HCT116 (cell line): ENCODE data around the gene CDH4. TPM values are rescaled to one million over a fixed set of nuclear protein-coding genes. Genes with fewer than 3 reads are reported as not detected.

Source experiments
- ATAC-seq: fragments of 200-7000 bp; cut with Tn5 transposase; 2 replicates; pipeline ENCODE4 v1.9.1; 2020; ENCODE audit warnings: mild to moderate bottlenecking, moderate library complexity
- BruUV-seq: library from RNA; stranded (reverse); fragments of 400-500 nt; replicated peaks from 2 replicates; lab custom pipeline; 2021; lab: Mats Ljungman, UMichigan
- CTCF ChIA-PET: fragments of 300-600 bp; sonication (Branson Sonifier 250); formaldehyde crosslinking; loops from one replicate; lab custom pipeline; 2021; ENCODE audit warnings: antibody characterized with exemption; lab: Charles Lee
- POLR2A ChIA-PET: fragments of 300-600, 350-600 bp; sonication (Branson Sonifier 250); formaldehyde crosslinking; loops from one replicate; lab custom pipeline; 2021; ENCODE audit warnings: antibody characterized with exemption; lab: Charles Lee
- RAD21 ChIA-PET, 2 experiments: fragments of 300-600 bp; sonication (Branson Sonifier 250); formaldehyde crosslinking; loops; one replicate each; lab custom pipeline; 2023; ENCODE audit warnings: low total read pairs in 2 of 2; ENCODE audit not compliant: uncharacterized antibody in 2 of 2, unreplicated experiment in 2 of 2, low non-redundant PET in 1 of 2; lab: Charles Lee
- DNase-seq: peaks from one replicate; pipeline ENCODE4 v3.0.0-alpha.2; 2010; ENCODE audit warnings: low read depth, low spot score
- H2AFZ ChIP-seq: fragments of 200-600 bp; shearing (Covaris generic), sonication (generic); 2 replicates; pipeline ENCODE4 v1.6.1; 2017; ENCODE audit warnings: low read depth, mixed run types, mixed read lengths, antibody characterized with exemption, low read length; ENCODE audit not compliant: poor library complexity, severe bottlenecking
- H3K27ac ChIP-seq: 2 replicates; pipeline ENCODE4 v1.5.1; 2012; ENCODE audit warnings: low read depth, low read length
- H3K27me3 ChIP-seq: fragments of 200-600 bp; sonication (generic); 2 replicates; pipeline ENCODE4 v1.6.1; 2016; ENCODE audit warnings: mixed run types, low read length, mixed read lengths; ENCODE audit not compliant: insufficient read depth
- H3K36me3 ChIP-seq, 2 experiments: fragments of 200-500 bp in 1 of 2; fragments of 200-600 bp in 1 of 2; sonication (Bioruptor generic) in 1 of 2; sonication (generic) in 1 of 2; 2 replicates each; pipeline versions ENCODE4 v1.5.1 to v1.6.1; 2014 to 2016; ENCODE audit warnings: low read length in 2 of 2, inconsistent platforms in 1 of 2, mixed read lengths in 1 of 2, mixed run types in 1 of 2; ENCODE audit not compliant: insufficient read depth in 2 of 2, control insufficient read depth in 1 of 2
- H3K4me1 ChIP-seq, 2 experiments: fragments of 200-600 bp in 1 of 2; sonication (generic) in 1 of 2; 2 replicates each; pipeline versions ENCODE4 v1.5.1 to v1.6.1; 2012 to 2017; ENCODE audit warnings: low read length in 2 of 2, inconsistent platforms in 1 of 2, mild to moderate bottlenecking in 1 of 2, mixed read lengths in 1 of 2, mixed run types in 1 of 2, moderate library complexity in 1 of 2; ENCODE audit not compliant: insufficient read depth in 2 of 2, control insufficient read depth in 1 of 2
- H3K4me2 ChIP-seq: fragments of 200-600 bp; sonication (generic); 2 replicates; pipeline ENCODE4 v1.6.1; 2017; ENCODE audit warnings: mixed run types, low read length, mixed read lengths
- H3K4me3 ChIP-seq, 2 experiments: fragments of 200-600 bp in 1 of 2; sonication (generic) in 1 of 2; replicated peaks in 1 of 2; 2 replicates each; pipeline ENCODE4 v1.5.1; 2011 to 2016; ENCODE audit warnings: low read length in 2 of 2, control low read depth in 1 of 2, low read depth in 1 of 2, mild to moderate bottlenecking in 1 of 2, mixed read lengths in 1 of 2, mixed run types in 1 of 2
- H3K79me2 ChIP-seq: fragments of 200-600 bp; sonication (generic); 2 replicates; pipeline ENCODE4 v1.6.1; 2017; ENCODE audit warnings: mild to moderate bottlenecking, mixed run types, low read length, moderate library complexity, mixed read lengths; ENCODE audit not compliant: insufficient read depth
- H3K9ac ChIP-seq: fragments of 200-600 bp; sonication (generic); 2 replicates; pipeline ENCODE4 v1.6.1; 2016; ENCODE audit warnings: low read length, mixed read lengths
- H3K9me2 ChIP-seq: fragments of 200-600 bp; sonication (generic), shearing (Covaris generic); 2 replicates; pipeline ENCODE4 v1.6.1; 2017; ENCODE audit warnings: mixed run types, mild to moderate bottlenecking, moderate library complexity; ENCODE audit not compliant: insufficient read depth
- H3K9me3 ChIP-seq, 2 experiments: fragments of 200-500 bp in 1 of 2; fragments of 200-600 bp in 1 of 2; sonication (Bioruptor generic) in 1 of 2; sonication (generic) in 1 of 2; 2 replicates each; pipeline ENCODE4 v1.6.1; 2014 to 2017; ENCODE audit warnings: low read length in 2 of 2, mixed read lengths in 2 of 2, inconsistent platforms in 1 of 2, low read depth in 1 of 2, mild to moderate bottlenecking in 1 of 2, mixed run types in 1 of 2, moderate library complexity in 1 of 2; ENCODE audit not compliant: control insufficient read depth in 1 of 2, insufficient read depth in 1 of 2
- H4K20me1 ChIP-seq: fragments of 200-600 bp; sonication (generic), shearing (Covaris generic); 2 replicates; pipeline ENCODE4 v1.6.1; 2017; ENCODE audit warnings: mixed run types, mild to moderate bottlenecking, moderate library complexity; ENCODE audit not compliant: insufficient read depth
- EGR1 ChIP-seq: IDR thresholded peaks from 2 replicates; pipeline ENCODE4 v1.6.1; 2012; ENCODE audit warnings: low read depth
- ELF1 ChIP-seq: IDR thresholded peaks from 2 replicates; pipeline ENCODE4 v1.6.1; 2012; ENCODE audit warnings: low read depth, borderline replicate concordance
- EZH2 ChIP-seq: fragments of 200-600 bp; sonication (generic); IDR thresholded peaks from 2 replicates; pipeline ENCODE4 v1.6.1; 2017; ENCODE audit warnings: antibody characterized with exemption, mixed run types
- JUND ChIP-seq: IDR thresholded peaks from 2 replicates; pipeline ENCODE4 v1.6.1; 2012
- POLR2A ChIP-seq: IDR thresholded peaks from 2 replicates; pipeline ENCODE4 v1.7.0; 2011; ENCODE audit warnings: borderline replicate concordance; ENCODE audit not compliant: insufficient read depth, insufficient read length; ENCODE audit errors: extremely low read depth
- REST ChIP-seq: IDR thresholded peaks from 2 replicates; pipeline ENCODE4 v1.6.1; 2012; ENCODE audit warnings: low read depth
- SIN3A ChIP-seq: IDR thresholded peaks from 2 replicates; pipeline ENCODE4 v1.6.1; 2012; ENCODE audit warnings: low read depth
- SP1 ChIP-seq: IDR thresholded peaks from 2 replicates; pipeline ENCODE4 v1.6.1; 2012; ENCODE audit warnings: low read depth
- SRF ChIP-seq: IDR thresholded peaks from 2 replicates; pipeline ENCODE4 v1.6.1; 2012; ENCODE audit warnings: low read depth
- TCF7L2 ChIP-seq: IDR thresholded peaks from 2 replicates; pipeline ENCODE4 v1.7.0; 2011; ENCODE audit warnings: borderline replicate concordance, inconsistent platforms; ENCODE audit not compliant: insufficient read depth, insufficient read length; ENCODE audit errors: extremely low read depth
- YY1 ChIP-seq: IDR thresholded peaks from 2 replicates; pipeline ENCODE4 v1.6.1; 2011; ENCODE audit warnings: low read length, low read depth, moderate library complexity, mild to moderate bottlenecking; ENCODE audit not compliant: insufficient replicate concordance; ENCODE audit errors: extremely low read depth
- ZFX ChIP-seq: fragments of 450-650 bp; IDR thresholded peaks from 2 replicates; pipeline ENCODE4 v1.6.1; 2017
- ZNF274 ChIP-seq: fragments of 200-500 bp; sonication (Bioruptor generic); IDR thresholded peaks from 2 replicates; pipeline ENCODE4 v1.6.1; 2014; ENCODE audit warnings: mild to moderate bottlenecking, low read depth, low read length, inconsistent platforms
- intact Hi-C: fragments of 100-400 bp; cut with micrococcal nuclease; formaldehyde crosslinking; loops from 2 replicates; pipeline ENCODE4 v1.10.0; 2022
- total RNA-seq: library from RNA; stranded (reverse); gene quantifications from one replicate; pipeline ENCODE4 v1.2.1, GENCODE V29; 2021; ENCODE audit not compliant: unreplicated experiment

Gene CDH4
- total RNA-seq, 1 experiment from 2014 or later = not detected

- no peak for TF ChIP-seq ZNF274
- TF ChIP-seq SRF = no peak
- TF ChIP-seq ZFX = no peak
- TF ChIP-seq YY1 = no peak
- no peak for TF ChIP-seq TCF7L2
- TF ChIP-seq EZH2 = no peak
- no peak for TF ChIP-seq POLR2A
- TF ChIP-seq SIN3A = no peak
- TF ChIP-seq EGR1 = no peak
- TF ChIP-seq REST = no peak
- no peak for TF ChIP-seq ELF1
- no peak for TF ChIP-seq JUND
- TF ChIP-seq SP1 = no peak
- TF ChIP-seq, all 23 proteins: peak for 0
- DNase-seq (no peak), ATAC-seq (no peak)
- Histone ChIP-seq H3K79me2 (no peaks in the 10 kb centered on the region), H3K4me2 (no peak overlapping the region), H2AFZ (no peak overlapping the region), H3K27ac (no peak overlapping the region), H3K9ac (no peak overlapping the region), H3K4me1 (no peaks in the 10 kb centered on the region), H3K9me2 (no peaks in the 10 kb centered on the region), H3K9me3 (no peaks in the 10 kb centered on the region), H3K36me3 (no peaks in the 10 kb centered on the region), H4K20me1 (no peaks in the 10 kb centered on the region), H3K4me3 (no peak overlapping the region), H3K27me3 (peaks cover 25% of the 10 kb centered on the region; the same call in 1 of the 2 replicates)
- intact Hi-C loops = no loop called here
- BruUV-seq = no TSS peak
- ChIA-PET POLR2A (no interaction called here), CTCF (no interaction called here), RAD21 (no interaction called here)
These were observed 583.8 kb downstream of the CDH4 start for GRCh38 chr20:61835791-61836350.
